PC-9 (cell line): ENCODE data around the gene INAFM2.

Experiments
- CTCF ChIP-seq: fragments of 200-600 bp; sonication (generic); conservative IDR thresholded peaks from 2 replicates; pipeline ENCODE4 v1.6.1; 2017; ENCODE audit warnings: mixed run types, antibody characterized with exemption, mild to moderate bottlenecking, moderate library complexity
- EZH2 ChIP-seq: fragments of 200-600 bp; sonication (generic); IDR thresholded peaks from 2 replicates; pipeline ENCODE4 v1.8.0; 2017; ENCODE audit warnings: antibody characterized with exemption, low read depth

- TF ChIP-seq CTCF (peak; percentile 89), EZH2 (no peak)
Measured at GRCh38 chr15:40320931-40321371, 2.5 kb upstream of the INAFM2 start.
